NT2/D1 (cell line): ENCODE measurements around the gene LAMC1.

Experiments used
- DNase-seq: peaks from one replicate; pipeline ENCODE4 v3.0.0-alpha.2; 2011; ENCODE audit warnings: low read depth, low spot score
- H3K27me3 ChIP-seq: 2 replicates; pipeline ENCODE4 v1.6.0; 2011; ENCODE audit warnings: mild to moderate bottlenecking; ENCODE audit not compliant: insufficient read length, insufficient read depth
- H3K36me3 ChIP-seq: 2 replicates; pipeline ENCODE4 v1.6.1; 2011; ENCODE audit warnings: mild to moderate bottlenecking, low read length, mixed read lengths; ENCODE audit not compliant: insufficient read depth, insufficient read length
- H3K4me1 ChIP-seq: 2 replicates; pipeline ENCODE4 v1.5.1; 2011; ENCODE audit not compliant: insufficient read depth, insufficient read length
- H3K4me3 ChIP-seq: 2 replicates; pipeline ENCODE4 v1.5.1; 2011; ENCODE audit warnings: low read depth; ENCODE audit not compliant: insufficient read length
- H3K9ac ChIP-seq: 2 replicates; pipeline ENCODE4 v1.6.0; 2011; ENCODE audit warnings: low read depth; ENCODE audit not compliant: insufficient read length
- H3K9me3 ChIP-seq: 2 replicates; pipeline ENCODE4 v1.5.1; 2011; ENCODE audit warnings: mild to moderate bottlenecking, low read length; ENCODE audit not compliant: insufficient read depth
- SUZ12 ChIP-seq: IDR thresholded peaks from 2 replicates; pipeline ENCODE4 v1.6.1; 2011; ENCODE audit not compliant: insufficient read length, insufficient read depth; ENCODE audit errors: extremely low read depth
- YY1 ChIP-seq: IDR thresholded peaks from 2 replicates; pipeline ENCODE4 v1.6.1; 2011; ENCODE audit not compliant: insufficient read length, insufficient read depth
- ZNF274 ChIP-seq: IDR thresholded peaks from 2 replicates; pipeline ENCODE4 v1.6.1; 2011; ENCODE audit warnings: mild to moderate bottlenecking, low read depth, low read length

LAMC1 gene

DNA sequence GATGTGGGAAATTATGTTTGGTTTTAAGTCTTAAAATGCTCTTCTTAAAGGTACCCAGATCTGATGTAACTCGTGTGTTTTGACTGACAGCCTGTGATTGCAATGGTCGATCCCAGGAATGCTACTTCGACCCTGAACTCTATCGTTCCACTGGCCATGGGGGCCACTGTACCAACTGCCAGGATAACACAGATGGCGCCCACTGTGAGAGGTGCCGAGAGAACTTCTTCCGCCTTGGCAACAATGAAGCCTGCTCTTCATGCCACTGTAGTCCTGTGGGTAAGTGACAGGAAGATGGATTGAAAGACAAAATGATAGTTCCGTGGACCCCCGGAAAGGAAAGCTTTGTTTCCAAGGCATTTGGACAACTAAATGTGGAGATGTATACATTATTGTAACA lies 91.2 kb downstream of the LAMC1 start:
- no peaks in the 10 kb centered on the region for H3K9me3 ChIP-seq
- DNase-seq: no peak
- H3K4me1 ChIP-seq: no peaks in the 10 kb centered on the region
- H3K4me3 ChIP-seq: no peak overlapping the region
- no peak overlapping the region for H3K9ac ChIP-seq
- TF ChIP-seq ZNF274 (no peak), SUZ12 (no peak), YY1 (no peak)
- H3K27me3 ChIP-seq: no peaks in the 10 kb centered on the region
- peaks cover 81% of the 10 kb centered on the region for H3K36me3 ChIP-seq

DNA sequence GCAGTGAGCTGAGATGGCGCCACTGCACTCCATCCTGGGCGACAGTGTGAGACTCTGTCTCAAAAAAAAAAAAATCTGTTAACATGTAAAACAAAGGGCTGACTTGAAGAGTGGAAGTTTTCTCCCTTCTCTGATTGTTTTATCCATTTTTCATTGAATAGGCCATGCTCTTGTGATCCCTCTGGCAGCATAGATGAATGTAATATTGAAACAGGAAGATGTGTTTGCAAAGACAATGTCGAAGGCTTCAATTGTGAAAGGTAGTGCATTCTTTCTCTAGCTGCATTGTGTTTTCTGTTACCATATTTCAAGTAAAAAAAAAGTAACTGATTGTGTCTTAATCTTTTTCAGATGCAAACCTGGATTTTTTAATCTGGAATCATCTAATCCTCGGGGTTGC lies 93.2 kb downstream of the LAMC1 start:
- H3K27me3 ChIP-seq: no peaks in the 10 kb centered on the region
- H3K4me1 ChIP-seq: no peaks in the 10 kb centered on the region
- TF ChIP-seq YY1 (no peak), ZNF274 (no peak), SUZ12 (no peak)
- H3K9me3 ChIP-seq: no peaks in the 10 kb centered on the region
- no peak overlapping the region for H3K4me3 ChIP-seq
- no peak overlapping the region for H3K9ac ChIP-seq
- no peak for DNase-seq
- peaks cover 77% of the 10 kb centered on the region for H3K36me3 ChIP-seq

DNA sequence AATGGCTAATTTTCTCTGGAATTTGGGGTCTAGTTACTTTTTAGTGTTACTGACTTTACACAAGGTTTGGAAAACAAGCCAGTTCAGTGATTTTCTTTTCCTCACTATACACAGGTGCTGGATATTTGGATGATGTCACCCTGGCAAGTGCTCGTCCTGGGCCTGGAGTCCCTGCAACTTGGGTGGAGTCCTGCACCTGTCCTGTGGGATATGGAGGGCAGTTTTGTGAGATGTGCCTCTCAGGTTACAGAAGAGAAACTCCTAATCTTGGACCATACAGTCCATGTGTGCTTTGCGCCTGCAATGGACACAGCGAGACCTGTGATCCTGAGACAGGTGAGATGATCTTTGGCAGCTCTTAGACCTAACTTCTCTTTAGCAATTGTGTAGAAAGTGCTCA lies 98.4 kb downstream of the LAMC1 start:
- no peak for DNase-seq
- TF ChIP-seq ZNF274: no peak
- no peak for TF ChIP-seq YY1
- TF ChIP-seq SUZ12: no peak
- Histone ChIP-seq H3K4me3 (no peak overlapping the region), H3K9ac (no peak overlapping the region), H3K4me1 (peaks cover 3% of the 10 kb centered on the region), H3K9me3 (no peaks in the 10 kb centered on the region), H3K36me3 (peaks cover 91% of the 10 kb centered on the region), H3K27me3 (no peaks in the 10 kb centered on the region)

DNA sequence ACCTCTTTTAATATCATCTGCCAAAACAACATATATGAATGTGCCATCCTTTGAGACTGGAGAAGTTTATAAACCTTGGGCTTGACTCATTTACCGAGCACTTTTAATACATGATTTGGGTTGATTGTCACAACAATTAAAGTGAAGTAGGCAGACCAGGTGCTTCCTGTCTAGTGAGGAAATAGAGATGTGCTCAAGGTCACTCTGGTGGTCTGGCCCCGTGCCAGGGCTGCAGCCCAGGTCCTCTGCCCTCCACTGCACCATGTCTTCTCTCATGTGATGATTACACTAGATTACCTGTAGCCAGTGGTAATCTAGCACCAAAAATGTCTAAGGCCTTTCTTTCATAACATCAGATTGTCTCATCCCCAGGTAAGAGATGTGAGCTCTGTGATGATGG lies 101.0 kb downstream of the LAMC1 start:
- H3K36me3 ChIP-seq: peaks cover 92% of the 10 kb centered on the region
- H3K27me3 ChIP-seq: no peaks in the 10 kb centered on the region
- no peak overlapping the region for H3K4me3 ChIP-seq
- H3K9ac ChIP-seq: no peak overlapping the region
- DNase-seq: no peak
- TF ChIP-seq SUZ12: no peak
- no peak for TF ChIP-seq ZNF274
- no peak for TF ChIP-seq YY1
- no peaks in the 10 kb centered on the region for H3K9me3 ChIP-seq
- peaks cover 3% of the 10 kb centered on the region for H3K4me1 ChIP-seq

DNA sequence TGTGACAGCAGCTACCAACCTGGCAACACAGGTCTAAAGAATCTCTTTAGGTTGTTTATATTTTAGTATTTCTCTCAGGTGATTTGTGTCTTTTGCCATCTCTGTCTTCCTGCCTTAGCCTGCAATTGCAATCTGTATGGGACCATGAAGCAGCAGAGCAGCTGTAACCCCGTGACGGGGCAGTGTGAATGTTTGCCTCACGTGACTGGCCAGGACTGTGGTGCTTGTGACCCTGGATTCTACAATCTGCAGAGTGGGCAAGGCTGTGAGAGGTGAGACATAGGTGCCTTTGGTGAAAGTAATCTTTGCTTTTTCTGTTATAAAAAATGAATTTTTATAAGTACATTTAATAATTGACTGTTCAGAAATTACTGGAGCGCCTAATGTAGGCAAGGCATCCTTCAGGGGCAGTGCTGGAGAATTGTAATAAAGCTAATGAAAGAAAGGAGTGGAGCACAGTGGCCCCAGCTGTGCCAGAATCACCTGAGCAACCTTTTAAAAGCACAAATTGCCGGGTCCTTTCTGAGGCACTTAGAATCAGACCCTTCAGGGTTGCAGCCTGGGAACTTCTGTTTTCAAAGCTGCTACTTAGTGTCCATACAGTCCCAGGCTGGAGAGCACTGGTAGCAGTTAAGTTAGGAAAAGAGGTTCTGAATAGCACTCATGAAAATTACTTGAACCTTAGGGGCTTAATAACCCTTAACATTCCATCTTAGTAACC lies 102.2 kb downstream of the LAMC1 start:
- Histone ChIP-seq H3K9me3 (no peaks in the 10 kb centered on the region), H3K9ac (no peak overlapping the region), H3K27me3 (no peaks in the 10 kb centered on the region), H3K36me3 (peaks cover 92% of the 10 kb centered on the region), H3K4me3 (no peak overlapping the region), H3K4me1 (peaks cover 3% of the 10 kb centered on the region)
- DNase-seq: no peak
- TF ChIP-seq ZNF274: no peak

DNA sequence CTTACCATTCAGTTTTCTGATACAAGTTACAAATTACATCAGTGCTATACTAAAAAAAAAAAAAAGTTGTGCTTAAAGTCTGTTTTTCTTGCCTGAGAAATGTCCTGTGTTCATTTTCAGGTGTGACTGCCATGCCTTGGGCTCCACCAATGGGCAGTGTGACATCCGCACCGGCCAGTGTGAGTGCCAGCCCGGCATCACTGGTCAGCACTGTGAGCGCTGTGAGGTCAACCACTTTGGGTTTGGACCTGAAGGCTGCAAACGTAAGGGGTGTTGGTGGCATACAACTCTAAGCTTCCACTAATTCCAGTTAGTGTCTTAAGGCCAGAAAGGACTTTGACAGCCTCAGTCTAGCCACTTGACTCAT lies 102.8 kb downstream of the LAMC1 start:
- Histone ChIP-seq H3K9ac (no peak overlapping the region), H3K27me3 (no peaks in the 10 kb centered on the region), H3K36me3 (peaks cover 96% of the 10 kb centered on the region), H3K4me1 (peaks cover 3% of the 10 kb centered on the region), H3K4me3 (no peak overlapping the region), H3K9me3 (no peaks in the 10 kb centered on the region)
- no peak for DNase-seq
- TF ChIP-seq ZNF274 (no peak), YY1 (no peak), SUZ12 (no peak)

DNA sequence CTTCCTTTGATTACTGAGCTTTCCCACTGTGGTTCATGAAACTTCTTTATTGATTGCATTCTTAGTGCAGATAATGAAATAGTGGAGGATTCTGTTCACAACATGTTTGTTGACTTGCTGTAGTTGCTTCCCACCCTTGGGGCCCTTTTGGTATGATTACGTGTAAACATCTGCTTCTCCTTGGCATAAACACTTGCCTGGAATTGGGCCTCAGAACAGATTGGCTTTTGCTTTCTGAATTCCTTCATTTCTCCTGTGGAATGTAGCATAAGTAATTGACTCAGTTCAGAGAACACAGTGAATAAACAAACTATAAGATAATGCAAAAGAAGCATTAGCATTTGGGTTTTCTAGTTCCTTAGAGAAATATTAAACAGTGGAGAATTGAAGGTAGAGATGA lies 103.3 kb downstream of the LAMC1 start:
- H3K9ac ChIP-seq: no peak overlapping the region
- no peaks in the 10 kb centered on the region for H3K9me3 ChIP-seq
- peaks cover 99% of the 10 kb centered on the region for H3K36me3 ChIP-seq
- H3K4me3 ChIP-seq: no peak overlapping the region
- no peaks in the 10 kb centered on the region for H3K27me3 ChIP-seq
- TF ChIP-seq YY1 (no peak), ZNF274 (no peak), SUZ12 (no peak)
- DNase-seq: no peak
- peaks cover 3% of the 10 kb centered on the region for H3K4me1 ChIP-seq
